T-helper 1 cell (primary cell): Measurements from ENCODE around the gene SGPP1.
A peak's percentile ranks its signal among the peaks of the same experiment; 100 is the strongest.
"Not testable (repeated sequence)": the region's sequence is repeated elsewhere in the genome, so short reads cannot be mapped to it uniquely, and the experiment has no call there.

ENCODE experiments used
- DNase-seq, 5 donors: peaks; one replicate each; pipeline ENCODE4 v3.0.0-alpha.2; 2012 to 2020
- total RNA-seq, 4 donors: gene quantifications; one replicate each; lab custom pipeline; 2026; lab: John Stamatoyannopoulos, UW

SGPP1 gene
- 6.4 to 26.5 (median 21.1) reads per million in 4 donors for total RNA-seq

- DNase-seq: peak; percentile 72 to 86 (median 75)
These were observed at the start of gene SGPP1 for GRCh38 chr14:63727736-63728728. Gene SGPP1, minus strand, starts transcription at chr14:63728065. Its CDS starts 121 bp downstream, at chr14:63727944.

GRCh38 chr14:63777024-63777423 is 49.2 kb upstream of the SGPP1 start:
- no peak for DNase-seq

- no peak for DNase-seq
These were observed 45.6 kb upstream of the SGPP1 start for GRCh38 chr14:63773504-63773903.

GRCh38 chr14:63770187-63770807 is 42.4 kb upstream of the SGPP1 start:
- peak in 4 of 5 donors; percentile 32 to 59 (median 48) for DNase-seq

GRCh38 chr14:63766611-63767010 is 38.7 kb upstream of the SGPP1 start:
- no peak for DNase-seq

- DNase-seq: no peak
These were observed 36.8 kb upstream of the SGPP1 start for GRCh38 chr14:63764620-63765139.

- DNase-seq: no peak
These were observed 36.2 kb upstream of the SGPP1 start for GRCh38 chr14:63764103-63764502.

- DNase-seq: no peak
These were observed 33.7 kb upstream of the SGPP1 start for GRCh38 chr14:63761351-63762117.

GRCh38 chr14:63760014-63760413 is 32.1 kb upstream of the SGPP1 start:
- peak in 1 of 5 donors; percentile 35 for DNase-seq

GRCh38 chr14:63759456-63759855 is 31.6 kb upstream of the SGPP1 start:
- DNase-seq: peak in 1 of 5 donors; percentile 64

GRCh38 chr14:63757211-63757610 is 29.3 kb upstream of the SGPP1 start:
- DNase-seq: no peak

GRCh38 chr14:63752449-63753169 is 24.7 kb upstream of the SGPP1 start:
- no peak for DNase-seq

GRCh38 chr14:63751076-63751475 is 23.2 kb upstream of the SGPP1 start:
- DNase-seq: not testable (repeated sequence)

GRCh38 chr14:63747846-63748245 is 20.0 kb upstream of the SGPP1 start:
- DNase-seq: no peak

- no peak for DNase-seq
These were observed 18.1 kb upstream of the SGPP1 start for GRCh38 chr14:63745858-63746425.

- DNase-seq: no peak
These were observed 17.4 kb upstream of the SGPP1 start for GRCh38 chr14:63745272-63745671.

- DNase-seq: peak in 1 of 5 donors; percentile 66
These were observed 9.7 kb upstream of the SGPP1 start for GRCh38 chr14:63737582-63738006.

- no peak for DNase-seq
These were observed 7.9 kb upstream of the SGPP1 start for GRCh38 chr14:63735720-63736119.

- no peak for DNase-seq
These were observed 2.8 kb upstream of the SGPP1 start for GRCh38 chr14:63730659-63731058.

- peak in 3 of 5 donors; percentile 4 to 28 (median 6) for DNase-seq
These were observed 582 bp downstream of the SGPP1 start for GRCh38 chr14:63727231-63727735.

- DNase-seq: no peak
These were observed 1.4 kb downstream of the SGPP1 start for GRCh38 chr14:63726499-63726898.
